Erythroblast (primary cell): ENCODE data around the gene KRTAP19-5.
"Not testable (repeated sequence)": the region's sequence is repeated elsewhere in the genome, so short reads cannot be mapped to it uniquely, and the experiment has no call there.

Experiments used
- DNase-seq, 2 experiments: peaks; one replicate each; lab custom pipeline; 2025; lab: John Stamatoyannopoulos, UW
- GATA1 ChIP-seq: IDR thresholded peaks from 2 replicates; pipeline ENCODE4 v1.6.1; 2011; ENCODE audit warnings: low read depth, mild to moderate bottlenecking, control low read depth, low read length, moderate library complexity
- POLR2A ChIP-seq: IDR thresholded peaks from 2 replicates; pipeline ENCODE4 v1.6.1; 2011; ENCODE audit warnings: mild to moderate bottlenecking, low read length

KRTAP19-5 gene

DNA sequence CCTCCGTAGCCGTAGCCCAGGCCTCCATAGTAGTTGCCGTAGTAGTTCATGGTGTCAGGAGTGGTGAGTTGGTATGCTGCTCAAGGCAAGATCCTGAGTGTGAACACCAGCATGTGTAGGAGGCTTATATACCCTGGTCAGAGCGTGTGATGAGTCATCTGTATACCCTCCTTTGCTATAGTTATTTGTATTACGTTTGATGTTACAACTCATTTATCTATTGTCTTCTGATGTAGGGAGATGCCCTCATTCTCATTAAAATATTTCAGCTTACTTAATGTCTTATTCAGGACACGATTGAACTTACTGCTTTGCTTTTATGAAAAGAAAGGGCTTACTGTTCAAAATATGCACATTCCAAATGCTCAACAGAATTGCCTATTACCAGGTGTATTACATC, at the start of gene KRTAP19-5:
Gene KRTAP19-5, minus strand, starts transcription at position 101 of the 400 bp plus-strand sequence. Its CDS starts 51 bp downstream, at position 50.
- DNase-seq, result no peak
- TF ChIP-seq POLR2A (no peak), GATA1 (no peak)

DNA sequence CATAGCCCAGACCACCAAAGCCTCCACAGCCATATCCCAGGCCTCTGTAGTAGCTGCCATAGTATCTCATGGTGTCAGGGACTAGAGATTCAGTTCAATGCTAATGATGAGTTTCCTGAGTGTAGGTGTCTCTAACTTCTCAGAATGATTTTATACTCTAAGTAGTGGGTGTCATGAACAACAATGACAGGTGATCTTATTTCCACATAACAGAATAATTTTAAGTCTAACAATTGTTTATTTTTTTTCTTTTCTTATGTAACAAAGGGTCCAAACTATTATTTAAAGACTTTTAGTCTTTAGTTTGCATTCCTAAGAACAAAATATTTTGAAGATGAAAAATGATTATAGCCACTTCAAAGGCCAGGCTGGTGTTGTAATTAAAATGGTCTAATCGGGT, 39.8 kb upstream of the KRTAP19-5 start, which contains the start of gene KRTAP19-6:
Gene KRTAP19-6, minus strand, starts transcription at position 101 of the 400 bp plus-strand sequence. Its CDS starts 31 bp downstream, at position 70.
- TF ChIP-seq POLR2A (no peak), GATA1 (no peak)
- DNase-seq, result no peak

DNA sequence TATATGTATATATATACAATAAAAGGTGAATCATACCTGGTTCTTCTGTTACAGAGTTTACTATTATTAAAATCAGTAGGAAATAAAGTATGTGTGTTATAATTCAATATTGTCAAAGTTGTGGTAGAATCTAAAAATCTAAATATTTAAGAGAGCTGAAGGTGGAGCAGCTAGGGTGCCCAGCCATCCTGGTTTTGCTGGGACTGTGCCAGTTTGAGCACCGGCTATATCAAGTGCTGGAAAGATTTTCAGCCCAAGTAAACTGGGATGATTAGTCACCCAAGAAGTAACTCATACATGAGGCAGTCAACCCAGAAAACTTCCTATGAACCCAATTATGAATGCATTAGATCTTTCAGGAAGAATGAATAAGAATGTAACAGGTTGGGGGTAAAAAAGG, 16.9 kb upstream of the KRTAP19-5 start:
- DNase-seq, result no peak
- no peak for TF ChIP-seq POLR2A
- no peak for TF ChIP-seq GATA1

GRCh38 chr21:30515681-30516080, 13.7 kb upstream of the KRTAP19-5 start:
- DNase-seq, result no peak
- no peak for TF ChIP-seq POLR2A
- no peak for TF ChIP-seq GATA1

- not testable (repeated sequence) for DNase-seq
These were observed 3.8 kb upstream of the KRTAP19-5 start for GRCh38 chr21:30505621-30506205.

DNA sequence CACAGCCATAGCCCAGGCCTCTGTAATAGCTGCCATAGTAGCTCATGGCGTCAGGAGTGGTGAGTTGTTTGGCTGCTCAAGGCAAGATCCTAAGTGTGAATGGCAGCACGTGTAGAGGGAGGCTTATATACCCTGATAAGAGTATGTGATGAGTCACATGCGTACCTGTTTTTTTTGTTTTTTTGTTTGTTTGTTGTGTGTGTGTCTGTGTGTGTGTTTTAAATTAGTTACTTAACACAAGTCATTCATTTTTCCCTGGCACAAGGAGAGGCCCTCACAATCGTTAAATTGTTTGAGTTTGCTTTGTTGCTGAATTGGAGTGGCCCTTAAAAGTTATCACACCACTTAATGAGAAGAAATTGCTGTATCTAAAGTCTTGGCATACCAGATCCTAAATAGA, 4.9 kb downstream of the KRTAP19-5 start, which contains the start of gene KRTAP19-4:
Gene KRTAP19-4, minus strand, starts transcription at position 101 of the 400 bp plus-strand sequence. Its CDS starts 55 bp downstream, at position 46.
- DNase-seq, result no peak
- TF ChIP-seq GATA1, result no peak
- TF ChIP-seq POLR2A, result no peak

DNA sequence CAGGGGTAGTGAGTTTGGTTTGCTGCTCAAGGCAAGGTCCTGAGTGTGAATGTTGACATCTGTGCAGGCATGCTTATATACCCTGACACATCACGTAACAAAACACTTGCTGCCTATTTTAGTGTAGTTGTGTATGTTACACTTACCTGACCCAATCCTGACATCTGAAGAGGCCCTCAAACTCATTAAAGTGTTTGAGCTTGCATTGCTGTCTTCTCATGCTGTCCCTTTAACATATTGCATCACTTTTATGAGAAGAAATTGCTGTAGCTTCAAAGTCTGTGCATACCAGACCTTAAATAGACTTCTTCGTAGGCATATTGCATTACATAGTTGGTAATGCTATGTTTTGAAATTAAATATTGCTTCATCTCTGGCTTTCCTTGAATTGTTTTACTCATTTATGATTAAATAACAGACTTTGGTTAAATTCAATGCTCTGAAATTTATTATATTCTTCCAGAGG, 9.9 kb downstream of the KRTAP19-5 start, which contains the start of gene KRTAP19-3:
Gene KRTAP19-3, minus strand, starts transcription at position 51 of the 466 bp plus-strand sequence. CDS start 56 bp downstream, outside the sequence.
- DNase-seq, result no peak
- no peak for TF ChIP-seq GATA1
- no peak for TF ChIP-seq POLR2A

- TF ChIP-seq GATA1, result no peak
- TF ChIP-seq POLR2A, result no peak
- DNase-seq, result no peak
These were observed 14.6 kb downstream of the KRTAP19-5 start, which contains the start of gene KRTAP19-2 for GRCh38 chr21:30487336-30487735. Gene KRTAP19-2, minus strand, starts transcription at chr21:30487436. Its CDS starts 88 bp downstream, at chr21:30487348.

- DNase-seq, result no peak
These were observed 15.8 kb downstream of the KRTAP19-5 start for GRCh38 chr21:30486180-30486579.

DNA sequence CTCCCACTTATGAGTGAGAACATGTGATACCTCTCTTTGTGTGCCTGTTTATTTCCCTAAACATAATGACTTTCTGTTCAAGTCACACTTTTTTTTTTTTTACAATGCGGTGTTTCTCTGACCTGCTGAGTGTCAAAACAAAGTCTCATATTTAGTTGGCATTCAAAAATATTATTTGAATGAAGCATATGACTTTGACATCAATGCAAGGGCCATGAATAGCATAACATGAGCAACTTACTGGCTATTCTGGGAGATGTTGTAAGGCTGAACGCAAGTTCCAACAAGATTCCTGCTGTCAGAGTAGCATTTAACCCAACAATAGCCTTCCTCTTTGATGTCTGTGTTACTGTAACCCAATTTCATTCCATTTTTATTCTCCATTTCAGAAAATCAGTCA, 19.8 kb downstream of the KRTAP19-5 start:
- no peak for TF ChIP-seq POLR2A
- no peak for TF ChIP-seq GATA1
- no peak for DNase-seq

More at GRCh38 chr21:30486180-30486579, 15.8 kb downstream of the KRTAP19-5 start:
- TF ChIP-seq POLR2A (no peak), GATA1 (no peak)

DNA sequence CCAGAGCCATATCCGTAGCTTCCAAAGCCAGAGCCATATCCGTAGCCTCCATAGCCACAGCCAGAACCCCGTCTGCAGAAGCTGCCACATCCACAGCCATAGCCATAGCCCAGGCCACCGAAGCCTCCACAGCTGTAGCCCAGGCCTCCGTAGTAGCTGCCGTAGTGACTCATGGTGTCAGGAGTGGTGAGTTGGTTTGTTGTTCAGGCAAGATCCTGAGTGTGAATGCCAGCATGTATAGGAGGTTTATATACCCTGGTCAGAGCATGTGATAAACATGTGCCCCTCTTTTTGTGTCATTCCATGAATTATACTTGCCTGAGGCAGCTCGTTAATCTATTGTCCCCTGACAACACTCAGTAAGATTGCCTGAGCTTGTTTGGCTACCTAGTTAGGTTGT, 21.8 kb downstream of the KRTAP19-5 start, which contains the start of gene KRTAP19-1:
Gene KRTAP19-1, minus strand, starts transcription at position 223 of the 400 bp plus-strand sequence. Its CDS starts 50 bp downstream, at position 173.
- TF ChIP-seq GATA1 (no peak), POLR2A (no peak)
- DNase-seq, result no peak

GRCh38 chr21:30479259-30479658, 22.7 kb downstream of the KRTAP19-5 start:
- TF ChIP-seq POLR2A (no peak), GATA1 (no peak)
- no peak for DNase-seq

GRCh38 chr21:30478004-30478403, 23.9 kb downstream of the KRTAP19-5 start:
- TF ChIP-seq POLR2A (no peak), GATA1 (no peak)
- DNase-seq, result no peak

- DNase-seq, result no peak
- TF ChIP-seq POLR2A (no peak), GATA1 (no peak)
These were observed 32.8 kb downstream of the KRTAP19-5 start for GRCh38 chr21:30468900-30469714.
